ELF-1 (cell line): Measurements from ENCODE around the gene C4orf33.
"Not testable (repeated sequence)": the region's sequence is repeated elsewhere in the genome, so short reads cannot be mapped to it uniquely, and the experiment has no call there.

Experiments
- DNase-seq: peaks from one replicate; pipeline ENCODE4 v3.0.0-alpha.2; 2016; ENCODE audit warnings: low read depth, low spot score

C4orf33 gene, protein sequence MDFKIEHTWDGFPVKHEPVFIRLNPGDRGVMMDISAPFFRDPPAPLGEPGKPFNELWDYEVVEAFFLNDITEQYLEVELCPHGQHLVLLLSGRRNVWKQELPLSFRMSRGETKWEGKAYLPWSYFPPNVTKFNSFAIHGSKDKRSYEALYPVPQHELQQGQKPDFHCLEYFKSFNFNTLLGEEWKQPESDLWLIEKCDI

DNA sequence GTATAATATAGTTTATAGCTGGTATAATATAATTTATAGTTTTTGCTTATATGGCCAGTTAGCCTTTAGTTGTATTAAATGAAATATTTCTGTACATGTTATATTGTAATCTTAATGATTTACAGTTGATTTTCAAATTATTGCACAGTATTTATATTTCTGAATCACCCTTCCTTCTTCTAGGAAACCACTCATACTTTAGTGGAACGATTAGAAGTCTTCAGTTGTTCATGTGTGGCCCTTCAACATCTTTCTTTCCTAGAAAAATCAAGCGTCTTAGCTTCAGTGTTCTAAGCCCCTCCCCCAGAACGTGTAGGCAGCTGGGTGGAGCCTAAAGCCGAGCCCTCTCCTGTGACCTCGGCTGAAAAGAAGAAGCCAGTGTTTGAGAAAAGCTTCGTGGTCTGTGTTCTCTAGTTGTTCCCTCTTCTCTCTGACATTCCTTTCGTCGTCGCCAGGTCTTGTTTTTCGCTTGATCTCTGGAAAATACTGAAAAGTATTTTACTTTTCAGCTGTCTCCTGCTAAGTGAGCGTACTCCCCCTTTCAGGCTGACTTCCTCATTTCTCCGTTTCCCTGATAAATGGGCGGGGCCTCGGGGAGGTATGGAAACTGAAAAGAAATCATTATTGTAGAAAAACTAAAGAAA, at the start of gene C4orf33:
C4orf33 (plus strand) TSS at position 342 of the 644 bp plus-strand sequence. CDS start 6,459 bp downstream, outside the sequence.
- DNase-seq, result peak; percentile 80

DNA sequence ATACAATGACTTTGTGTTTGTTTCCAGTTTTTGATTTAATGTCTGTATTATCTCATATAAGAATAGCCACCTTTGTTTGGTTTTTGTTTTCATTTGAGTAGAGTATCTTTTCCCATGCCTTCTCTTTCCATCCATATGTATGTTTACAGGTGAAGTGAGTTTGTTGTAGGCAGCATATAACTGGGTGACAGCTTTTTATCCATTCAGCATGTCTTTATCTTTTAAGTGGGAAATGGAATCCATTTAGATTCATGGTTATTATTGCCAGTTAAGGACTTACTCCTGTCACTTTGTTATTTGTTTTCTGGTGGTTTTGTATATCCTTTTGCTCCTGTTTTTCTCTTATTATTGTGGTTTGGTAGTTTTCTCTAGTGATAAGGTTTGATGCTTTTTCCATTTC, 36.9 kb upstream of the C4orf33 start:
- DNase-seq, result no peak

DNA sequence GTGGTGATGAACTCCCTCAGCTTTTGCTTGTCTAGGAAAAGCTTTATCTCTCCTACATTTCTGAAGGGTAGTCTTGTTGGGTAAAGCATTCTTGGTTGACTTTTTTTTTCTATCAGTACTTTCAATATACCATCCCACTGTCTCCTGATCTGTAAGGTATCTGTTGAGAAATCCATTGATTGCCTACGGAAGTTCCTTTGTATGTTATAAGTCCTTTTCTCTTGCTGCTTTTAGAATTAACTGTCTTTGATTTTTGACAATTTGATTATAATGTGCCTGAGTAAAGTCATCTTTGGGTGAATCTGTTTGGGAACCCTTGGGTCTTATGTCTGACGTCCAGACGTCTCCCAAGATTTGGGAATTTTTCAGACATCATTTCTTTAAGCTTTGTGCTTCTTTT, 33.4 kb upstream of the C4orf33 start:
- no peak for DNase-seq

DNA sequence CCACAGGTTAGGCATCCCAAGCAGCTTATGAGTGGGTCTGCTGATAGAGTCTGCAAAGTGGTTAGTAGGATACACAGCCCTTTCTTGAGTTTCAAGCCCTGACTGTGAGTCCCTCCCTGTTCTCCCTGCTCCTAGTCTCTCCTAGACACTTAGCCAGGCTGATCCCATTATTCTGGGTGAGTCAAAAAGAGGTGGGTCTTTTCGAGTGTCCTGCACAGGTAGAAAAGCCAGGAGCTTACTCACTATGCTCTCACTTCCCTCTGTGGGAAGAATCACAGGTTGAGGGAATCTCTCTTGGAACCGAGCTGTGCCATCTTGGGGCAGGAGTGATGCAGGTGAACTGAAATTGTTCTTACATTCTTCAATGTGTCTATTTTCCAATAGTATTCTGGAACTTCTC, 32.3 kb upstream of the C4orf33 start:
- no peak for DNase-seq

DNA sequence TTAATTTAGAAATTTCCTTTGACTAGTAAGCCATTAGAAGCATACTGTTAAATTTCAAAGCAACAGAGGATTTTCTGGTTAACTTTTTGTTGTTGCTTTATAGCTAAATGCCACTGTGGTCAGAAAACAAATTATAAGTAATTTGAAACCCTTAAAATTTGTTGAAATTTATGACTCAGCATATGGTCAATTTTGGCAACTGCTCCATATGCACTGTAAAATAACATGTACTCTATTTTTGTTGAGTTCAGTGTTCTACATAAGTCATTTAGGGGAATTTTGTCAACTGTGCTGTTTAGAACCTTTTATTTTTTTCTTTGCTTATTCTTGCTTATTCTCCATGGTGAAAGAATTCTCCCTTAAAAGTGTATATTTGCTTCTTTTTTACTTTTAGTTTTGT, 31.2 kb upstream of the C4orf33 start:
- no peak for DNase-seq

DNA sequence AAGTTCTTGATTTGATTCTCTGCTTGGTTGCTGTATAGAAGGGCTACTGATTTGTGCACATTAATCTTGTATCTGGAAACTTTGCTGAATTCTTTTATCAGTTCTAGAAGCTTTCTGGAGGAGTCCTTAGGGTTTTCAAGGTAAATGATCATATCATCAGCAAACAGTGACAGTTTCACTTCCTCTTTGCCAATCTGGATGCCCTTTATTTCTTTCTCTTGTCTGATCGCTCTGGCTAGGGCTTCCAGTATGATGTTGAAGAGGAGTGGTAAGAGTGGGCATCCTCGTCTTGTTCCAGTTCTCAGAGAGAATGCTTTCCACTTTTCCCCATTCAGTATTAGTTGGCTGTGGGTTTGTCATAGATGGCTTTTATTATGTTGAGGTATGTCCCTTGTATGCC, 26.4 kb upstream of the C4orf33 start:
- DNase-seq, result not testable (repeated sequence)

DNA sequence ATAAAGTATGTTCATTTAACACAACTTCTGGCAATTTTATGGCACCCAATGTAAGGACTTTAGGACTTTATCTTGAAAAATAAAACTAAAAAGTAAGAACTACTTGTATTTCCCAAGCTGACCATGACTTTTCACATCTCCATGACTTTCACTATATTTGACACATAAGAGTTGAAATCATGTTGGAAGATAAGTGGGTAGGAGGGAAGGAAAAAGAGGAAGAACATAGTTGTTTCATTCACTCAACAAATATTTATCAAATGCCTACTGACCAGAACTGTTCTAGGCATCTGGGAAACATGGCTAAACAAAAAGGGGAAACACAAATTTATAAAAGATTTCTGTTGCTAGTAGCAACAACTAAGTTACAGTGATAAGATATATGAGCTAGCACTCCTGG, 18.6 kb upstream of the C4orf33 start:
- DNase-seq, result no peak

DNA sequence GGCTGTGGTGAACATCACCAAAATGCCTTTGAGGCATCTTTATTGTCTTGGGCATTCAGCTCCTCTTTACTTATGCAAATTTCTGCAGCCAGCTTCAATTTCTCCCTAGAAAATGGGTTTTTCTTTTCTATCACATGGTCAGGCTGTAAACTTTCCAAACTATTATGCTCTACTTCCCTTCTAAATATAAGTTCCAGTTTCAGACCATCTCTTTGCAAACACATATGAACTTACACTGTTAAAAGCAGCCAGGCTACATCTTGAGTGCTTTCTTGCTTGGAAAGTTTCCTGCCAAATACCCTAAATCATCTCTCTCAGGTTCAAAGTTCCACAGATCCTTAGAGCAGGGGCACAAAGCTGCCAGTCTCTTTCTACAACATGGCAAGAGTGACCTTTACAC, 15.8 kb upstream of the C4orf33 start:
- DNase-seq, result no peak

DNA sequence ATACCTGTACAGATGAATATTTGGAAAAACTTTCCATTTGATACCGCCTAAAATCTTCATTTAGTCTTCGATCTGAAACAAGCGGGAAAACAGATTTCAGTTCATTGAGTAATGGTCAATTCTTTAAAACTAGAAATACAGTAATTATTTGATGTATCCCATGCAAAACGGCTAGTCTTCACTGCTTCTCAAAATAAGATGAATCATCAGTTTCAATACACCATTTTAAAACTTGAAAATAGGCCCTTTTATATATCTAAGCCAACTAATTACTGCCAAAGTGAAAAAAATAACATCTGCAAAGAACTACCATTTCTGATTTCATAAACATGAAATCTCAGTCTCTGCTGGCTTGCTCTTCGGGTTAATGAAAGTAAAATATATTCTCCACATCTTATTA, 13.7 kb upstream of the C4orf33 start:
- DNase-seq, result no peak

DNA sequence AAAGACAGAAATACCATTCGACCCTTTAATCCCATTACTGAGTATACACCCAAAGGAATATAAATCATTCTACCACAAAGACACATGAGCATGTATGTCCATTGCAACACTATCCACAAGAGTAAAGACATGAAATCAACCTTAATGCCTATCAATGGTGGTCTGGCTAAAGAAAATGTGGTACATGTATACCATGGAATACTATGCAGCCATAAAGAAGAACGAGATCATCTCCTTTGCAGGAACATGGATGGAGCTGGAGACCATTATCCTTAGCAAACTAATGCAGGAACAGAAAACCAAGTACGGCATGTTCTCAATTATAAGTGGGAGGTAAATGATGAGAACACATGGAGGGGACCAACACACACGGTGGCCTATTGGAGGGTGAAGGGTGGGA, 10.5 kb upstream of the C4orf33 start:
- no peak for DNase-seq

DNA sequence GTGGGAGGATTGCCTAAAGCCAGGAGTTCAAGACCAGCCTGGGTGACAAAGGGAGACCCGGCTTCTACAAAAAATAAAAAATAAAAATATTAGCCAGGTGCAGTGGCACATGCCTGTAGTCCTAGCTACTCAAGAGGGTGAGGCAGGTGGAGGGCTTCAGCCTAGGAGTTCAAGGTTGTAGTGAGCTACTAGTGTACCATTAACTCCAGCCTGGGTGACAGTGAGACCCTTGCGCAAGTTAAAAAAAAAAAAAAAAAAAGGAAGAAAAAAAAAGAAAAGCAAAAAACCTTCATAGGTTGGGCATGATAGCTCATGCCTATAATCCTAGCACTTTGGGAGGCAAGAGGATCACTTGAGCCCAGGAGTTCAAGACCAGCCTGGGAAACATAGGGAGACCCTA, 8.4 kb upstream of the C4orf33 start:
- DNase-seq, result no peak

DNA sequence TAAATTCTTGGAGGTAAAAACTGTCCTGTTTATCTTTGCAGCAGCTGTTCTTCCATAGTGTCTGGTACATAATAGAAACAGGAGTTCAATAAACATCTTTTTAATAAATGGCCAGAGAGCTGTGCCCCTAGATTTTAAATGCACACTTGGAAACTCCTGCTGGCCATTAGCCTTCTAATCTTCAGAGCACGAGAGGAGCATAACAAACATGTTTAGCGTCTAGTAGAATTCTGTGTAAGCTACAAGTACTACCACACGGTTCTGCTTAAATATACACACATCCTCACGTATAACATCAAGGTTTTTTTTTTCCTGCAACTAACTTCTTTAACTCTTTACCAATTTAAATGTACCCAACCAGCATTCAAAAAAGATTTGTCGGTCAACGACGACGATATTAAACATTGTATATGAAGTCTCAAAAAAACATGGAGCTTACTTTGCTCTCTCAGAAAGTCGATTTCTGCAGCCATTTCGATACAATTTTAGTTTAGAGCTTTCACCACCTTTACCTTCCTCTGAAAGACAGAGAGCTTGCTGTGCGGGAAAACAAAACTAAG, 3.2 kb upstream of the C4orf33 start:
- no peak for DNase-seq

DNA sequence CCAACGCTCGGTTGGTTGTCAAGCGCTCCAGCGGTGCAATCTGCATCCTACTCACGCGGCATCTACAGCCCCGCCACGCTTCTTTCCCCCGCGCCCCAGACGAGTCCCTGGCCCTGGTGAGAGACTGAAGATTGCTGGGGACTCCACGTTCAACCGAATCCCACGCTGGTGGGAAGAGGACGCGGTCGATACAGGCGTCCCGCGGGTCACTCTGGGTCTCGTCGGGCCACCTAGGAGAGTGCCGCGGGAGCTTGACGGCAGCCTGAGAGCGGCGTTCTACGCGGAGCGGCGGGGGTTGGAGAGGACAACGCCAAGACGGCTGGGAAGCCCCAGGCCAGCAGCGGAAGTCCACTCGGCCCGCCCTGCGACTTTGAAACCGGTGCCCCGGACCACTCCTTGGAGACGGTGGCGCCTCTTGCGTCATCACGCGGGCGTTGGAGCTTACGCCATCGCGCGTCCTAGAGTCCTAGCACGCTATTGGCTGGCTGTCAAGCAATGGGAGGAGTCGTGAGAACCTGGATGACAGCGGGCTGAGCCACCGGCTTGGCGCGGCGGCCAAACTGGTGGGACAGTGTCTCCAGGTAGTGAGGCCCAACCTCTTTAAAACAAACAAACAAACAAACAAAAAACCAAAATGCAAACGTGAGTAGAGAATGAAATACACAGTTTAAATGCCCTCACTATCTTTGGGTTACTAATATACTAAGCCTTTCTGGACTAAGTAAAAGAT, 2.6 kb upstream of the C4orf33 start, which contains the start of gene SCLT1:
SCLT1 (minus strand) TSS at position 349 of the 730 bp plus-strand sequence. CDS start 436 bp downstream, outside the sequence.
- DNase-seq, result peak; percentile 98

DNA sequence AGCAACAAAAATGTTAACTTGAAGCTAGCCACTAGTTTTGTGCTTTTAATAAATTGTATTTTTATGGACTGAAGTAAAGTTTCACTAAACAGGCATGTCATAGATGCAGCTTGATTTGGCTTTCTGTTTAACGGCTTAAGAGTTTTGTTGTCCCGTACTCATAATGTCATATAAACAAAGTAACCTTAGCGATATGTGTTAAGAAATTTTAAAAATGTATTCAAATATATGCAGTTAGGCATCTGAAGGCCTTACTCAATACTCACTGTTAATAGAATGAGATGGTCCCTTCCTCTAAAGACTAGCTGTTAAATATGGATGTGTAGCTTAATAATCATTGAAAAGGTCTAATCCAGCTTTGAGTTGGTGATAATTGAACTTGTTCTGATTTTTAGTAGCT, 1.6 kb upstream of the C4orf33 start:
- DNase-seq, result no peak

DNA sequence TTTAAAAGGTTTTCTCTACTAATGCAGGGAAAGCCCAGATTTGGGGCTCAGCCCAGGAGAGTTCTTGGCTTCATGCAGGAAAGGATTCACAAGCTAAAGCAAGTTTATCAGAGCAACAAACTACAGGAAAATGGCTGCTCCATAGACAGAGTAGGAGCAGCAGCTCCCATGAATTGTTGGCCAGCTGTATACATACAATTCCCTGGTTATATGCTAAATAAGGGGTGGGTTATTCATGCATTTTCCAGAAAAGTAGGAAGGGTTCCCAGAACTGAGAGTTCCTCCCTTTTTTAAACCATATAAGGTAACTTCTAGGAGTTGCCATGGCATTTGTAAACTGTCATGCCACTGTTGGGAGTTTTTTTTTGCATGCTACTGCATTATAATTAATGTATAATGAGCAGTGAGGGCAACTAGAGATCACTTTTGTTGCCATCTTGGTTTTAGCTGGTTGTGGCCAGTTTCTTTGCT, 2.6 kb downstream of the C4orf33 start:
- no peak for DNase-seq

DNA sequence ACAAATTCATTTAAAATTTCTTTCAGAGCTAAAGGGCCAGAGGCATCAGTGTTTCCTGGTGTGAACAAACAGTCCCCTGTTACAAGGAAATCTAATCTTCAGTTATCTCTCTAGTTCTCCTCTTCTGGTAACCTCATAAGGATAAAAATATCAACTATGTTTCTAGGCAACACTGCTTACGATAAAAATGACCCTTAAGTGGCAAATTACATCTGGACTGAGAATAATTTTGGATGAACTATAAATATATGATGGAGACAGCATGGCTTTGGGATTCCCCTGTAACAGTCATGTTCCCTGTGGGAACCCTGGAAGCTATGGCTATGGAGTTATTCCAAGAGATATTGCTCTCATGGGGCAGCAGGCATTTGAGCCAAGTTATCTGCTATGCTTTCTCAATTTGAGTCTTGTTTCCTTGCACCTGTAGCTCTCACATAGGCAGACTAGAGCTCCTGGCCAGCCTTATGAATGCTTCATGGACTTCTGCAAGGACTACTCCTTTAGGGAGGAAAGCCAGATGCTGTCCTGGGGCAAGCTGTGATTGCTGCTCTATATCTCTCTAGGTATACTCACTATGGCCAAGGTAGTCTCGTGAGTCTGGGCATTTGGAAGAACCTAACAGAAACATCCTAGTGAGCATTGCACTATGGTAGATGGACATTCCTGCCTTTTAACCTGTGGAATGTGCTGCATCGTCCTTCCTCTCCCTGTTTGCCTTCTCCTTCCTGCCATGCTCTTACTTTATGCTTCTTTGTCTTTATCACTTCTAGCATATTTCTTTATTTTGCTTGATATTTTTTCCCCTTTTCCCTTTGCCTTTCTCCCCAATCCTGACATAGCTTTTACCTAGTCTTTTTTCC, 14.2 kb downstream of the C4orf33 start:
- DNase-seq, result no peak

DNA sequence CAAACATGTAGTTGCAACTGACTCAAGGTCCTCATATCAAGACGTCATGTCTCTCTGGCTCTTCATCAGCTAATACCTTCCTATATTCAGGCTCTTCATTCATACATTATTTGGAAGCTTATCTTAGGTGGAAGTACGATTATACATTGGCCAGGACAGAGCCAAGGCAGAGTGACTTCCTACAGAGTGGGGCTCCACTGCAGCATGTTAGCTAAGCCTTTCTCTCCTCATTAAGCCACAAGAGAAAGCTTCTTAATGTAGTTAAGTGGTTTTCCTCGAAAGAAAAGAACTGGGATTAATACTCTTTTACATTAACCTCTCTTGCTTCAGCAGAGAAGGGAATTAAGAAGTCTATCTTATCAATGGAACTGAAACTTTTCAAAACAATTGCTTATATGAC, 15.0 kb downstream of the C4orf33 start:
- DNase-seq, result no peak

DNA sequence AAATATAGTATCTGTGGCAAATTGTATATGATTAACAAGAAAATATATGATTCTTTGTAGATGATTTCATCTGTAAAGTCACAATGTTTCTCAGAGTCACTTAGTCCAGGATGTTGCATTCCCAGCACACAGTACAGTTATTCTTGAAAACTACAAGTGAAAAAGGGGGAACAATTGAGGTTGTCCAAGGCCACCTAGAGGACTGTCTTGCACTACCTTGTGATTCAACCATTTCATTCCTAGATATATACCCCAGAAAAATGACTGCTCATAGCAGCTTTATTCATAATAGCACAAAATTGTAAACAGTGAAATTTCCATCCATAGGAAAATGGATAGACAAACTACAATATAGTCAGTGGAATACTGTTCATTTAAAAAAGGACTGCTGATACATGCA, 16.0 kb downstream of the C4orf33 start:
- no peak for DNase-seq

DNA sequence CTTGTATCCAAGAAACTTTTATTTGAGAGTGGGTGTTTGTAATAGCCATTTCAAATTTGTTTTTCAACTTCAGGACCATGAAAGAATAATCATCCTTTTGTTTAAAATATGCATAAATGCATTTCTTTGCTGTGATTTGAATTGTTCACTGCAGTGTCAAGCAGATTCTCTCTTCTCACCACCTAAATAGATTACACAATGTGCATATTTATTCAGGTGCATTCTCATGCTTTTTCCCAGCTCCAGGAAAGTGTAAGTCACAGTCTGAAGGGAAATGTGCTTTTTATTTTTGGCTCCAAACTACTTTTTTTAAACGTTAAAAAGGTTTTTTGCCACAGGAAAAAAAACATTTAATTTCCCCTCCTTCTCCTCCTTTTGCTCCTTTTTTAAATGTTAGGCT, 17.5 kb downstream of the C4orf33 start:
- DNase-seq, result no peak

DNA sequence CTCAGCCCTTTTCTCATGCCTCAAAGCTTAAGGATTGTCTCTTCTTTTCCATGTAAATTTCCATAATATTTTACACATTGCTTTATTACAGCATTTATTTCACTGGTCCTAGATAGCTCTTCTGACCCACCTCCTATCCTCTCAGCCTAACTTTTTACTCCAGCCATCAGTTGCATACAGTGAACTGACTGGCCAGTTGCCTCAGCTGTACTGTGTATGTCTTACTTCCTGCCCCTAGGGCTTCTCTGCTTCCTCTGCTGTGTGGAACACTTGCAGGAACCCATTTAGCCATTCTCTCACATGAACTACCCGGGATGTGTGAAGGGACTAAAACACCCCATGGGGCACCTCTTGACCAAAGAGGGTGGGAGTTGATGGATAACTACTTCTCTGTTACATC, 18.0 kb downstream of the C4orf33 start:
- no peak for DNase-seq

DNA sequence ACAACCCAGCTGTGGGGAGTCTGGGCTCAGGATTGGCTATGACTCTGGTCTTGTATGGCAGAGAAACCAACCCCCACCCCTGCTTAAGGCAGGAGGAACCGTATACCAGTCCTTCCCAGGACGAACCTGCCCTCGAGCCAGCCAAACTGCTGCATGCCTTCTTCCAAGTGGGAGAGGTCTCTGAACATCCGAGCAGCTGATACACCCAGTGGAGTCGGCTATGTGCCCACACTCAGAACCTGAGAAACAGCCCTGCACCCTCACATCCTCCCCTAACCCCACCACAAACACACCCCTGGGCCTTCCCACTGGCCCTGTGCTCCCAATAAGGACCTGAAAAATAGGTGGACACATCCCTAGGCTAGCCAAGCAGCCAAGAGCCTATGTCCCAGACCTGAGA, 21.8 kb downstream of the C4orf33 start:
- DNase-seq, result no peak

DNA sequence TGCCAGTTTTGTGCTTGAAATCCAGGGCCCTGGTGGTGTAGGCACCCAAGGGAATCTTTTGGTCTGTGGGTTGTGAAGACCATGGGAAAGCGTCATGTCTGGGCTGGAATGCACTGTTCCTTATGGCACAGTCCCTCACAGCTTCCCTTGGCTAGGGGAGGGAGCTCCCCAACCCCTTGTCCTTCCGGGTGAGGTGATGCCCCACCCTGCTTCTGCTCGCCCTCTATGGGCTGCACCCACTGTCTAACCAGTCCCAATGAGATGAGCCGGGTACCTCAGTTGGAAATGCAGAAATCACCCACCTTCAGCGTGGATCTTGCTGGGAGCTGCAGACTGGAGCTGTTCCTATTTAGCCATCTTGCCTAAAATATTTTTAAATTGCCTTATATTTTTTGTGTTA, 30.7 kb downstream of the C4orf33 start:
- not testable (repeated sequence) for DNase-seq
